HCT116 (cell line): ENCODE results near the gene CEMIP2. TPM values are rescaled to one million over a fixed set of nuclear protein-coding genes. Genes with fewer than 3 reads are reported as not detected.

ENCODE experiments used
- ATAC-seq: fragments of 200-7000 bp; cut with Tn5 transposase; 2 replicates; pipeline ENCODE4 v1.9.1; 2020; ENCODE audit warnings: mild to moderate bottlenecking, moderate library complexity
- BruUV-seq: library from RNA; stranded (reverse); fragments of 400-500 nt; replicated peaks from 2 replicates; lab custom pipeline; 2021; lab: Mats Ljungman, UMichigan
- CTCF ChIA-PET: fragments of 300-600 bp; sonication (Branson Sonifier 250); formaldehyde crosslinking; loops from one replicate; lab custom pipeline; 2021; ENCODE audit warnings: antibody characterized with exemption; lab: Charles Lee
- POLR2A ChIA-PET: fragments of 300-600, 350-600 bp; sonication (Branson Sonifier 250); formaldehyde crosslinking; loops from one replicate; lab custom pipeline; 2021; ENCODE audit warnings: antibody characterized with exemption; lab: Charles Lee
- RAD21 ChIA-PET, 2 experiments: fragments of 300-600 bp; sonication (Branson Sonifier 250); formaldehyde crosslinking; loops; one replicate each; lab custom pipeline; 2023; ENCODE audit warnings: low total read pairs in 2 of 2; ENCODE audit not compliant: uncharacterized antibody in 2 of 2, unreplicated experiment in 2 of 2, low non-redundant PET in 1 of 2; lab: Charles Lee
- DNase-seq: peaks from one replicate; pipeline ENCODE4 v3.0.0-alpha.2; 2010; ENCODE audit warnings: low read depth, low spot score
- H2AFZ ChIP-seq: fragments of 200-600 bp; shearing (Covaris generic), sonication (generic); 2 replicates; pipeline ENCODE4 v1.6.1; 2017; ENCODE audit warnings: low read depth, mixed run types, mixed read lengths, antibody characterized with exemption, low read length; ENCODE audit not compliant: poor library complexity, severe bottlenecking
- H3K27ac ChIP-seq: 2 replicates; pipeline ENCODE4 v1.5.1; 2012; ENCODE audit warnings: low read depth, low read length
- H3K27me3 ChIP-seq: fragments of 200-600 bp; sonication (generic); 2 replicates; pipeline ENCODE4 v1.6.1; 2016; ENCODE audit warnings: mixed run types, low read length, mixed read lengths; ENCODE audit not compliant: insufficient read depth
- H3K36me3 ChIP-seq, 2 experiments: fragments of 200-500 bp in 1 of 2; fragments of 200-600 bp in 1 of 2; sonication (Bioruptor generic) in 1 of 2; sonication (generic) in 1 of 2; 2 replicates each; pipeline versions ENCODE4 v1.5.1 to v1.6.1; 2014 to 2016; ENCODE audit warnings: low read length in 2 of 2, inconsistent platforms in 1 of 2, mixed read lengths in 1 of 2, mixed run types in 1 of 2; ENCODE audit not compliant: insufficient read depth in 2 of 2, control insufficient read depth in 1 of 2
- H3K4me1 ChIP-seq, 2 experiments: fragments of 200-600 bp in 1 of 2; sonication (generic) in 1 of 2; 2 replicates each; pipeline versions ENCODE4 v1.5.1 to v1.6.1; 2012 to 2017; ENCODE audit warnings: low read length in 2 of 2, inconsistent platforms in 1 of 2, mild to moderate bottlenecking in 1 of 2, mixed read lengths in 1 of 2, mixed run types in 1 of 2, moderate library complexity in 1 of 2; ENCODE audit not compliant: insufficient read depth in 2 of 2, control insufficient read depth in 1 of 2
- H3K4me2 ChIP-seq: fragments of 200-600 bp; sonication (generic); 2 replicates; pipeline ENCODE4 v1.6.1; 2017; ENCODE audit warnings: mixed run types, low read length, mixed read lengths
- H3K4me3 ChIP-seq, 2 experiments: fragments of 200-600 bp in 1 of 2; sonication (generic) in 1 of 2; replicated peaks in 1 of 2; 2 replicates each; pipeline ENCODE4 v1.5.1; 2011 to 2016; ENCODE audit warnings: low read length in 2 of 2, control low read depth in 1 of 2, low read depth in 1 of 2, mild to moderate bottlenecking in 1 of 2, mixed read lengths in 1 of 2, mixed run types in 1 of 2
- H3K79me2 ChIP-seq: fragments of 200-600 bp; sonication (generic); 2 replicates; pipeline ENCODE4 v1.6.1; 2017; ENCODE audit warnings: mild to moderate bottlenecking, mixed run types, low read length, moderate library complexity, mixed read lengths; ENCODE audit not compliant: insufficient read depth
- H3K9ac ChIP-seq: fragments of 200-600 bp; sonication (generic); 2 replicates; pipeline ENCODE4 v1.6.1; 2016; ENCODE audit warnings: low read length, mixed read lengths
- H3K9me2 ChIP-seq: fragments of 200-600 bp; sonication (generic), shearing (Covaris generic); 2 replicates; pipeline ENCODE4 v1.6.1; 2017; ENCODE audit warnings: mixed run types, mild to moderate bottlenecking, moderate library complexity; ENCODE audit not compliant: insufficient read depth
- H3K9me3 ChIP-seq, 2 experiments: fragments of 200-500 bp in 1 of 2; fragments of 200-600 bp in 1 of 2; sonication (Bioruptor generic) in 1 of 2; sonication (generic) in 1 of 2; 2 replicates each; pipeline ENCODE4 v1.6.1; 2014 to 2017; ENCODE audit warnings: low read length in 2 of 2, mixed read lengths in 2 of 2, inconsistent platforms in 1 of 2, low read depth in 1 of 2, mild to moderate bottlenecking in 1 of 2, mixed run types in 1 of 2, moderate library complexity in 1 of 2; ENCODE audit not compliant: control insufficient read depth in 1 of 2, insufficient read depth in 1 of 2
- H4K20me1 ChIP-seq: fragments of 200-600 bp; sonication (generic), shearing (Covaris generic); 2 replicates; pipeline ENCODE4 v1.6.1; 2017; ENCODE audit warnings: mixed run types, mild to moderate bottlenecking, moderate library complexity; ENCODE audit not compliant: insufficient read depth
- CBX3 ChIP-seq: IDR thresholded peaks from 2 replicates; pipeline ENCODE4 v1.6.1; 2012; ENCODE audit warnings: low read depth
- CEBPB ChIP-seq: IDR thresholded peaks from 2 replicates; pipeline ENCODE4 v1.6.1; 2012; ENCODE audit warnings: low read depth
- EGR1 ChIP-seq: IDR thresholded peaks from 2 replicates; pipeline ENCODE4 v1.6.1; 2012; ENCODE audit warnings: low read depth
- EZH2 ChIP-seq: fragments of 200-600 bp; sonication (generic); IDR thresholded peaks from 2 replicates; pipeline ENCODE4 v1.6.1; 2017; ENCODE audit warnings: antibody characterized with exemption, mixed run types
- JUND ChIP-seq: IDR thresholded peaks from 2 replicates; pipeline ENCODE4 v1.6.1; 2012
- POLR2A ChIP-seq: IDR thresholded peaks from 2 replicates; pipeline ENCODE4 v1.7.0; 2011; ENCODE audit warnings: borderline replicate concordance; ENCODE audit not compliant: insufficient read depth, insufficient read length; ENCODE audit errors: extremely low read depth
- SIN3A ChIP-seq: IDR thresholded peaks from 2 replicates; pipeline ENCODE4 v1.6.1; 2012; ENCODE audit warnings: low read depth
- YY1 ChIP-seq: IDR thresholded peaks from 2 replicates; pipeline ENCODE4 v1.6.1; 2011; ENCODE audit warnings: low read length, low read depth, moderate library complexity, mild to moderate bottlenecking; ENCODE audit not compliant: insufficient replicate concordance; ENCODE audit errors: extremely low read depth
- ZNF274 ChIP-seq: fragments of 200-500 bp; sonication (Bioruptor generic); IDR thresholded peaks from 2 replicates; pipeline ENCODE4 v1.6.1; 2014; ENCODE audit warnings: mild to moderate bottlenecking, low read depth, low read length, inconsistent platforms
- intact Hi-C: fragments of 100-400 bp; cut with micrococcal nuclease; formaldehyde crosslinking; loops from 2 replicates; pipeline ENCODE4 v1.10.0; 2022
- total RNA-seq: library from RNA; stranded (reverse); gene quantifications from one replicate; pipeline ENCODE4 v1.2.1, GENCODE V29; 2021; ENCODE audit not compliant: unreplicated experiment
- TF ChIP-seq, protein P1 (sequence below): IDR thresholded peaks from 2 replicates; pipeline ENCODE4 v1.6.1; 2012; ENCODE audit warnings: low read depth
- TF ChIP-seq, protein P2 (sequence below): IDR thresholded peaks from 2 replicates; pipeline ENCODE4 v1.6.1; 2011; ENCODE audit warnings: mild to moderate bottlenecking, low read length, moderate library complexity; ENCODE audit not compliant: insufficient replicate concordance; ENCODE audit errors: extremely low read depth
- TF ChIP-seq, protein P3 (sequence below), 3 experiments: fragments of 200-600 bp in 1 of 3; sonication (generic) in 1 of 3; IDR thresholded peaks in 2 of 3; conservative IDR thresholded peaks in 1 of 3; 2 replicates each; pipeline ENCODE4 v1.5.1; 2012 to 2017; ENCODE audit warnings: low read depth in 2 of 3, low read length in 2 of 3, antibody characterized with exemption in 1 of 3, borderline replicate concordance in 1 of 3, control low read depth in 1 of 3, mild to moderate bottlenecking in 1 of 3, mixed read lengths in 1 of 3, mixed run types in 1 of 3, moderate library complexity in 1 of 3; ENCODE audit not compliant: insufficient read depth in 1 of 3

CEMIP2 gene
- total RNA-seq, 1 experiment from 2014 or later: 14.3 TPM

DNA sequence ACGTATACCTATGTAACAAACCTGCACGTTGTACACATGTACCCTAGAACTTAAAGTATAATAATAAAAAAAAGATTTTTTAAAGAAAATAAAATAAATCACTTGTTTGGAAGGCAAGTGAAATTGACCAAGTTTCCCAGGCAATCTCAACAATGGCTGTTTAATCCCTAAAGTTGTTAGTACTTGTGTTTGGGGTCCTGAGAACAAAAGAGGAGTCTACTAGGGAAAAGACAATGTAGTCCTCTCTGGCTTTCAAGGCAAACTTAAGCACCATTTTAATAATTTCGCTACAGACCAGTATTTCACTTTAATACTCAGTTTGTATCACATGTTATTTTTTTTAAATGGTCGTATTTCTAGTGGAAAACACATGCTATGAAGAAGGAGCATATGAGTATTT lies 14.2 kb downstream of the CEMIP2 start:
- H3K9me3 ChIP-seq: no peaks in the 10 kb centered on the region
- peaks cover 12 to 19% of the 10 kb centered on the region in 2 experiments for H3K4me1 ChIP-seq
- no peak overlapping the region for H3K27ac ChIP-seq
- BruUV-seq: no TSS peak
- no peak overlapping the region for H3K9ac ChIP-seq
- no peak overlapping the region for H3K4me2 ChIP-seq
- ATAC-seq (no peak), DNase-seq (no peak)
- intact Hi-C loops: no loop called here
- H3K36me3 ChIP-seq: no peaks in the 10 kb centered on the region
- RAD21 ChIA-PET: no interaction called here
- H3K4me3 ChIP-seq: no peak overlapping the region
- no peaks in the 10 kb centered on the region for H3K9me2 ChIP-seq
- H3K27me3 ChIP-seq: no peaks in the 10 kb centered on the region
- H2AFZ ChIP-seq: no peak overlapping the region
- no peaks in the 10 kb centered on the region for H4K20me1 ChIP-seq
- no peak for TF ChIP-seq CEBPB
- no peak for TF ChIP-seq YY1
- TF ChIP-seq SIN3A: no peak
- no peak for TF ChIP-seq CBX3
- TF ChIP-seq, protein P1, sequence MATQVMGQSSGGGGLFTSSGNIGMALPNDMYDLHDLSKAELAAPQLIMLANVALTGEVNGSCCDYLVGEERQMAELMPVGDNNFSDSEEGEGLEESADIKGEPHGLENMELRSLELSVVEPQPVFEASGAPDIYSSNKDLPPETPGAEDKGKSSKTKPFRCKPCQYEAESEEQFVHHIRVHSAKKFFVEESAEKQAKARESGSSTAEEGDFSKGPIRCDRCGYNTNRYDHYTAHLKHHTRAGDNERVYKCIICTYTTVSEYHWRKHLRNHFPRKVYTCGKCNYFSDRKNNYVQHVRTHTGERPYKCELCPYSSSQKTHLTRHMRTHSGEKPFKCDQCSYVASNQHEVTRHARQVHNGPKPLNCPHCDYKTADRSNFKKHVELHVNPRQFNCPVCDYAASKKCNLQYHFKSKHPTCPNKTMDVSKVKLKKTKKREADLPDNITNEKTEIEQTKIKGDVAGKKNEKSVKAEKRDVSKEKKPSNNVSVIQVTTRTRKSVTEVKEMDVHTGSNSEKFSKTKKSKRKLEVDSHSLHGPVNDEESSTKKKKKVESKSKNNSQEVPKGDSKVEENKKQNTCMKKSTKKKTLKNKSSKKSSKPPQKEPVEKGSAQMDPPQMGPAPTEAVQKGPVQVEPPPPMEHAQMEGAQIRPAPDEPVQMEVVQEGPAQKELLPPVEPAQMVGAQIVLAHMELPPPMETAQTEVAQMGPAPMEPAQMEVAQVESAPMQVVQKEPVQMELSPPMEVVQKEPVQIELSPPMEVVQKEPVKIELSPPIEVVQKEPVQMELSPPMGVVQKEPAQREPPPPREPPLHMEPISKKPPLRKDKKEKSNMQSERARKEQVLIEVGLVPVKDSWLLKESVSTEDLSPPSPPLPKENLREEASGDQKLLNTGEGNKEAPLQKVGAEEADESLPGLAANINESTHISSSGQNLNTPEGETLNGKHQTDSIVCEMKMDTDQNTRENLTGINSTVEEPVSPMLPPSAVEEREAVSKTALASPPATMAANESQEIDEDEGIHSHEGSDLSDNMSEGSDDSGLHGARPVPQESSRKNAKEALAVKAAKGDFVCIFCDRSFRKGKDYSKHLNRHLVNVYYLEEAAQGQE: no peak
- TF ChIP-seq, protein P2, sequence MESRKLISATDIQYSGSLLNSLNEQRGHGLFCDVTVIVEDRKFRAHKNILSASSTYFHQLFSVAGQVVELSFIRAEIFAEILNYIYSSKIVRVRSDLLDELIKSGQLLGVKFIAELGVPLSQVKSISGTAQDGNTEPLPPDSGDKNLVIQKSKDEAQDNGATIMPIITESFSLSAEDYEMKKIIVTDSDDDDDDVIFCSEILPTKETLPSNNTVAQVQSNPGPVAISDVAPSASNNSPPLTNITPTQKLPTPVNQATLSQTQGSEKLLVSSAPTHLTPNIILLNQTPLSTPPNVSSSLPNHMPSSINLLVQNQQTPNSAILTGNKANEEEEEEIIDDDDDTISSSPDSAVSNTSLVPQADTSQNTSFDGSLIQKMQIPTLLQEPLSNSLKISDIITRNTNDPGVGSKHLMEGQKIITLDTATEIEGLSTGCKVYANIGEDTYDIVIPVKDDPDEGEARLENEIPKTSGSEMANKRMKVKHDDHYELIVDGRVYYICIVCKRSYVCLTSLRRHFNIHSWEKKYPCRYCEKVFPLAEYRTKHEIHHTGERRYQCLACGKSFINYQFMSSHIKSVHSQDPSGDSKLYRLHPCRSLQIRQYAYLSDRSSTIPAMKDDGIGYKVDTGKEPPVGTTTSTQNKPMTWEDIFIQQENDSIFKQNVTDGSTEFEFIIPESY: no peak
- TF ChIP-seq ZNF274: no peak
- no peak for TF ChIP-seq POLR2A
- TF ChIP-seq EGR1: no peak
- TF ChIP-seq, protein P3, sequence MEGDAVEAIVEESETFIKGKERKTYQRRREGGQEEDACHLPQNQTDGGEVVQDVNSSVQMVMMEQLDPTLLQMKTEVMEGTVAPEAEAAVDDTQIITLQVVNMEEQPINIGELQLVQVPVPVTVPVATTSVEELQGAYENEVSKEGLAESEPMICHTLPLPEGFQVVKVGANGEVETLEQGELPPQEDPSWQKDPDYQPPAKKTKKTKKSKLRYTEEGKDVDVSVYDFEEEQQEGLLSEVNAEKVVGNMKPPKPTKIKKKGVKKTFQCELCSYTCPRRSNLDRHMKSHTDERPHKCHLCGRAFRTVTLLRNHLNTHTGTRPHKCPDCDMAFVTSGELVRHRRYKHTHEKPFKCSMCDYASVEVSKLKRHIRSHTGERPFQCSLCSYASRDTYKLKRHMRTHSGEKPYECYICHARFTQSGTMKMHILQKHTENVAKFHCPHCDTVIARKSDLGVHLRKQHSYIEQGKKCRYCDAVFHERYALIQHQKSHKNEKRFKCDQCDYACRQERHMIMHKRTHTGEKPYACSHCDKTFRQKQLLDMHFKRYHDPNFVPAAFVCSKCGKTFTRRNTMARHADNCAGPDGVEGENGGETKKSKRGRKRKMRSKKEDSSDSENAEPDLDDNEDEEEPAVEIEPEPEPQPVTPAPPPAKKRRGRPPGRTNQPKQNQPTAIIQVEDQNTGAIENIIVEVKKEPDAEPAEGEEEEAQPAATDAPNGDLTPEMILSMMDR (IDR thresholded peaks at IDR 0.05 in 2 of 3, conservative IDR thresholded peaks at IDR 0.05 in 1 of 3; ENCODE audit: borderline replicate concordance in 1 of 3, insufficient read depth in 1 of 3, low read depth in 2 of 3, low read length in 2 of 3): no peak
- no peak for TF ChIP-seq EZH2
- TF ChIP-seq JUND: no peak
- H3K79me2 ChIP-seq: no peaks in the 10 kb centered on the region
- CTCF ChIA-PET: no interaction called here
- POLR2A ChIA-PET: no interaction called here
